ENCODE data around the gene KRTAP5-11.

KRTAP5-11 gene

GRCh38 chr11:71548120-71548519 is 34.6 kb downstream of the KRTAP5-11 start, which contains the start of gene KRTAP5-9:
TSS of gene KRTAP5-9 (plus strand) at chr11:71548420. CDS start at chr11:71548658, 238 bp downstream.
- H3K4me3 ChIP-seq (ENCODE audit: insufficient read depth in 1 of 2, low read depth in 1 of 2, low read length in 2 of 2): no peak within 1 kb of the TSS
- H3K9ac ChIP-seq (ENCODE audit: low read length): no peak within 1 kb of the TSS
- H2BK120ac ChIP-seq (ENCODE audit: low read depth, low read length): no peak within 1 kb of the TSS
- peaks cover 10% of the 10 kb centered on the region for H3K9me3 ChIP-seq (ENCODE audit: control insufficient read depth, low read length)
- no peak within 1 kb of the TSS for H3K27ac ChIP-seq (ENCODE audit: low read length, poor library complexity, severe bottlenecking)
- H2AK5ac ChIP-seq (ENCODE audit: low read length, severe bottlenecking): no peak within 1 kb of the TSS
- no peak within 1 kb of the TSS for H2BK12ac ChIP-seq (ENCODE audit: low read length in 2 of 2)
- H3K36me3 ChIP-seq (ENCODE audit: control insufficient read depth in 1 of 2, insufficient read depth in 2 of 2, low read depth in 1 of 2, low read length in 2 of 2): no peaks in the 10 kb centered on the region
- H3K14ac ChIP-seq (ENCODE audit: low read length in 2 of 2): no peak within 1 kb of the TSS
- no peak within 1 kb of the TSS for H2AFZ ChIP-seq (ENCODE audit: low read depth, low read length)
- no peak within 1 kb of the TSS for H4K8ac ChIP-seq (ENCODE audit: low read length)
- no peaks in the 10 kb centered on the region for H3K4me1 ChIP-seq (ENCODE audit: control insufficient read depth, insufficient read depth, low read depth, low read length)
- H2BK15ac ChIP-seq (ENCODE audit: low read depth, poor library complexity, severe bottlenecking): no peak within 1 kb of the TSS
- H3K27me3 ChIP-seq (ENCODE audit: control insufficient read depth in 1 of 2, insufficient read depth in 1 of 2, low read length in 2 of 2): peaks cover 5 to 46% of the 10 kb centered on the region in 2 experiments
- no peak within 1 kb of the TSS for H3K18ac ChIP-seq (ENCODE audit: low read depth in 1 of 2, low read length in 2 of 2)
- H4K91ac ChIP-seq (ENCODE audit: low read length): no peak within 1 kb of the TSS
- H3K4ac ChIP-seq (ENCODE audit: low read depth in 1 of 2, low read length in 2 of 2): no peak within 1 kb of the TSS
- no peaks in the 10 kb centered on the region for H3K79me1 ChIP-seq (replicated peaks; ENCODE audit: low read length, poor library complexity, severe bottlenecking)
- DNase-seq: no peak
- no peak within 1 kb of the TSS for H3K23ac ChIP-seq (ENCODE audit: low read length in 2 of 2)
- H2BK5ac ChIP-seq (ENCODE audit: low read depth, low read length, poor library complexity, severe bottlenecking): no peak within 1 kb of the TSS
- WGBS: 79% methylated on average over 4 of the region's 5 CpGs
- H3K4me2 ChIP-seq (ENCODE audit: low read length, poor library complexity, severe bottlenecking): no peak within 1 kb of the TSS

- no peak overlapping the region for H3K18ac ChIP-seq (ENCODE audit: low read depth in 1 of 2, low read length in 2 of 2)
- H3K27me3 ChIP-seq (ENCODE audit: control insufficient read depth in 1 of 2, insufficient read depth in 1 of 2, low read length in 2 of 2): peaks cover 5 to 46% of the 10 kb centered on the region in 2 experiments
- H2BK120ac ChIP-seq (ENCODE audit: low read depth, low read length): no peak overlapping the region
- peaks cover 10% of the 10 kb centered on the region for H3K9me3 ChIP-seq (ENCODE audit: control insufficient read depth, low read length)
- H2BK5ac ChIP-seq (ENCODE audit: low read depth, low read length, poor library complexity, severe bottlenecking): no peak overlapping the region
- H2BK15ac ChIP-seq (ENCODE audit: low read depth, poor library complexity, severe bottlenecking): no peak overlapping the region
- H4K91ac ChIP-seq (ENCODE audit: low read length): no peak overlapping the region
- H3K4ac ChIP-seq (ENCODE audit: low read depth in 1 of 2, low read length in 2 of 2): no peak overlapping the region
- H3K4me1 ChIP-seq (ENCODE audit: control insufficient read depth, insufficient read depth, low read depth, low read length): no peaks in the 10 kb centered on the region
- H4K8ac ChIP-seq (ENCODE audit: low read length): no peak overlapping the region
- no peak overlapping the region for H3K14ac ChIP-seq (ENCODE audit: low read length in 2 of 2)
- H3K36me3 ChIP-seq (ENCODE audit: control insufficient read depth in 1 of 2, insufficient read depth in 2 of 2, low read depth in 1 of 2, low read length in 2 of 2): no peaks in the 10 kb centered on the region
- H2BK12ac ChIP-seq (ENCODE audit: low read length in 2 of 2): no peak overlapping the region
- no peak overlapping the region for H2AFZ ChIP-seq (ENCODE audit: low read depth, low read length)
- no peaks in the 10 kb centered on the region for H3K79me1 ChIP-seq (replicated peaks; ENCODE audit: low read length, poor library complexity, severe bottlenecking)
- no peak for DNase-seq
- H2AK5ac ChIP-seq (ENCODE audit: low read length, severe bottlenecking): no peak overlapping the region
- no peak overlapping the region for H3K23ac ChIP-seq (ENCODE audit: low read length in 2 of 2)
- 93% methylated on average over 11 of the region's 12 CpGs for WGBS
- H3K4me2 ChIP-seq (ENCODE audit: low read length, poor library complexity, severe bottlenecking): no peak overlapping the region
- H3K9ac ChIP-seq (ENCODE audit: low read length): no peak overlapping the region
- no peak overlapping the region for H3K27ac ChIP-seq (ENCODE audit: low read length, poor library complexity, severe bottlenecking)
- H3K4me3 ChIP-seq (ENCODE audit: insufficient read depth in 1 of 2, low read depth in 1 of 2, low read length in 2 of 2): no peak overlapping the region
Observed at GRCh38 chr11:71545405-71545966, 37.2 kb downstream of the KRTAP5-11 start.

GRCh38 chr11:71544525-71545214 is 38.0 kb downstream of the KRTAP5-11 start:
- H2BK15ac ChIP-seq (ENCODE audit: low read depth, poor library complexity, severe bottlenecking): no peak overlapping the region
- H3K23ac ChIP-seq (ENCODE audit: low read length in 2 of 2): no peak overlapping the region
- H2AK5ac ChIP-seq (ENCODE audit: low read length, severe bottlenecking): no peak overlapping the region
- no peak overlapping the region for H3K4ac ChIP-seq (ENCODE audit: low read depth in 1 of 2, low read length in 2 of 2)
- H3K27me3 ChIP-seq (ENCODE audit: control insufficient read depth in 1 of 2, insufficient read depth in 1 of 2, low read length in 2 of 2): peaks cover 5 to 40% of the 10 kb centered on the region in 2 experiments
- DNase-seq: no peak
- 70% methylated on average over 5 of the region's 6 CpGs for WGBS
- H2BK5ac ChIP-seq (ENCODE audit: low read depth, low read length, poor library complexity, severe bottlenecking): no peak overlapping the region
- H3K79me1 ChIP-seq (replicated peaks; ENCODE audit: low read length, poor library complexity, severe bottlenecking): no peaks in the 10 kb centered on the region
- no peak overlapping the region for H4K8ac ChIP-seq (ENCODE audit: low read length)
- no peak overlapping the region for H3K9ac ChIP-seq (ENCODE audit: low read length)
- H2AFZ ChIP-seq (ENCODE audit: low read depth, low read length): no peak overlapping the region
- H3K27ac ChIP-seq (ENCODE audit: low read length, poor library complexity, severe bottlenecking): no peak overlapping the region
- H3K36me3 ChIP-seq (ENCODE audit: control insufficient read depth in 1 of 2, insufficient read depth in 2 of 2, low read depth in 1 of 2, low read length in 2 of 2): no peaks in the 10 kb centered on the region
- H2BK12ac ChIP-seq (ENCODE audit: low read length in 2 of 2): no peak overlapping the region
- H3K14ac ChIP-seq (ENCODE audit: low read length in 2 of 2): no peak overlapping the region
- no peak overlapping the region for H2BK120ac ChIP-seq (ENCODE audit: low read depth, low read length)
- no peak overlapping the region for H3K4me3 ChIP-seq (ENCODE audit: insufficient read depth in 1 of 2, low read depth in 1 of 2, low read length in 2 of 2)
- peaks cover 10% of the 10 kb centered on the region for H3K9me3 ChIP-seq (ENCODE audit: control insufficient read depth, low read length)
- H3K4me2 ChIP-seq (ENCODE audit: low read length, poor library complexity, severe bottlenecking): no peak overlapping the region
- H4K91ac ChIP-seq (ENCODE audit: low read length): no peak overlapping the region
- H3K18ac ChIP-seq (ENCODE audit: low read depth in 1 of 2, low read length in 2 of 2): no peak overlapping the region
- no peaks in the 10 kb centered on the region for H3K4me1 ChIP-seq (ENCODE audit: control insufficient read depth, insufficient read depth, low read depth, low read length)

- H3K27ac ChIP-seq (ENCODE audit: low read length, poor library complexity, severe bottlenecking): no peak overlapping the region
- H2BK12ac ChIP-seq (ENCODE audit: low read length in 2 of 2): no peak overlapping the region
- no peaks in the 10 kb centered on the region for H3K36me3 ChIP-seq (ENCODE audit: control insufficient read depth in 1 of 2, insufficient read depth in 2 of 2, low read depth in 1 of 2, low read length in 2 of 2)
- no peak overlapping the region for H3K4me2 ChIP-seq (ENCODE audit: low read length, poor library complexity, severe bottlenecking)
- H3K4me1 ChIP-seq (ENCODE audit: control insufficient read depth, insufficient read depth, low read depth, low read length): no peaks in the 10 kb centered on the region
- H3K18ac ChIP-seq (ENCODE audit: low read depth in 1 of 2, low read length in 2 of 2): no peak overlapping the region
- peaks cover 2 to 32% of the 10 kb centered on the region in 2 experiments for H3K27me3 ChIP-seq (ENCODE audit: control insufficient read depth in 1 of 2, insufficient read depth in 1 of 2, low read length in 2 of 2)
- no peak overlapping the region for H3K4ac ChIP-seq (ENCODE audit: low read depth in 1 of 2, low read length in 2 of 2)
- H3K23ac ChIP-seq (ENCODE audit: low read length in 2 of 2): no peak overlapping the region
- H3K4me3 ChIP-seq (ENCODE audit: insufficient read depth in 1 of 2, low read depth in 1 of 2, low read length in 2 of 2): no peak overlapping the region
- no peak overlapping the region for H4K8ac ChIP-seq (ENCODE audit: low read length)
- WGBS: 83% methylated on average over 6 of the region's 8 CpGs
- H2BK15ac ChIP-seq (ENCODE audit: low read depth, poor library complexity, severe bottlenecking): no peak overlapping the region
- no peak overlapping the region for H3K14ac ChIP-seq (ENCODE audit: low read length in 2 of 2)
- H4K91ac ChIP-seq (ENCODE audit: low read length): no peak overlapping the region
- H2BK120ac ChIP-seq (ENCODE audit: low read depth, low read length): no peak overlapping the region
- H3K9me3 ChIP-seq (ENCODE audit: control insufficient read depth, low read length): peaks cover 10% of the 10 kb centered on the region
- H3K9ac ChIP-seq (ENCODE audit: low read length): no peak overlapping the region
- no peak overlapping the region for H2BK5ac ChIP-seq (ENCODE audit: low read depth, low read length, poor library complexity, severe bottlenecking)
- H3K79me1 ChIP-seq (replicated peaks; ENCODE audit: low read length, poor library complexity, severe bottlenecking): no peaks in the 10 kb centered on the region
- DNase-seq: no peak
- no peak overlapping the region for H2AK5ac ChIP-seq (ENCODE audit: low read length, severe bottlenecking)
- no peak overlapping the region for H2AFZ ChIP-seq (ENCODE audit: low read depth, low read length)
Observed at GRCh38 chr11:71543866-71544265, 38.8 kb downstream of the KRTAP5-11 start.
